Heart right ventricle (tissue), 16 donors: ENCODE data around the gene TET1. TPM values are rescaled to one million over a fixed set of nuclear protein-coding genes. Genes with fewer than 3 reads are reported as not detected.

Experiments used
- ATAC-seq, 8 donors: fragments of 200-7000 bp; cut with Tn5 transposase; one replicate each; pipeline ENCODE4 v1.9.1; 2020; ENCODE audit warnings: mild to moderate bottlenecking in 8 of 8, moderate library complexity in 8 of 8, moderate number of reproducible peaks in 1 of 8
- DNase-seq, 2 donors: peaks; one replicate each; pipeline ENCODE4 v3.0.0-alpha.2; 2020
- H3K27ac ChIP-seq, 10 donors: fragments of 200-600 bp; sonication (generic) in 2 of 10; one replicate each; pipeline versions ENCODE4 v1.5.0 to v1.8.0; 2020 to 2022; ENCODE audit warnings: mild to moderate bottlenecking in 3 of 10
- H3K27me3 ChIP-seq, 7 donors: fragments of 200-600 bp; one replicate each; pipeline ENCODE4 v1.8.0; 2021 to 2022; ENCODE audit warnings: mild to moderate bottlenecking in 2 of 7
- H3K36me3 ChIP-seq, 9 donors: fragments of 200-600 bp; sonication (generic) in 1 of 9; one replicate each; pipeline versions ENCODE4 v1.5.0 to v1.8.0; 2020 to 2022; ENCODE audit warnings: mild to moderate bottlenecking in 2 of 9
- H3K4me1 ChIP-seq, 9 donors: fragments of 200-600 bp; sonication (generic) in 1 of 9; one replicate each; pipeline versions ENCODE4 v1.5.0 to v1.8.0; 2020 to 2022; ENCODE audit warnings: mild to moderate bottlenecking in 4 of 9
- H3K4me3 ChIP-seq, 10 donors: fragments of 200-600 bp; sonication (generic) in 2 of 10; one replicate each; pipeline versions ENCODE4 v1.5.0 to v1.8.0; 2020 to 2022; ENCODE audit warnings: mild to moderate bottlenecking in 7 of 10, moderate library complexity in 2 of 10
- H3K9me3 ChIP-seq, 11 donors: fragments of 200-600 bp in 10 of 11; sonication (generic) in 2 of 11; one replicate each; pipeline versions ENCODE4 v1.5.0 to v1.8.0; 2013 to 2022; ENCODE audit warnings: mild to moderate bottlenecking in 2 of 11, control low read depth in 1 of 11, moderate library complexity in 1 of 11
- CTCF ChIP-seq, 9 donors: fragments of 200-600 bp; sonication (generic) in 2 of 9; IDR thresholded peaks; one replicate each; pipeline versions ENCODE4 v1.5.0 to v1.8.0; 2021 to 2022; ENCODE audit warnings: antibody characterized with exemption in 9 of 9, mild to moderate bottlenecking in 5 of 9, moderate library complexity in 1 of 9
- WGBS, 2 donors: extraction: QIAGEN DNeasy Blood & Tissue Kit; methylation state at CpG; one replicate each; pipeline ENCODE4 v1.1.7; 2013; ENCODE audit warnings: inconsistent platforms in 1 of 2; 5-methylcytosine and 5-hydroxymethylcytosine counted together
- intact Hi-C, 10 donors: fragments of 100-400 bp; cut with DNase I; formaldehyde crosslinking; loops; one replicate each; pipeline versions ENCODE4 v1.11.1 to v1.14.2; 2022
- polyA plus RNA-seq, 2 donors: library from polyadenylated mRNA; stranded (reverse); fragments of 200-250 nt; gene quantifications; one replicate each; pipeline ENCODE4 v1.2.3, GENCODE V29; 2013
- total RNA-seq, 10 donors: library from RNA; stranded (reverse); fragmentation: NEBNext Ultra II Directional in 3 of 10; extraction: Animal tissue kit (Norgen Biotek cat#: 25700) in 3 of 10; gene quantifications; one replicate each; pipeline versions ENCODE4 v1.2.1 to v1.2.4, GENCODE V29; 2021 to 2023
- donor health status: Arrhythmogenic right ventricular cardiomyopathy.
- donor health status: ischemic (EF 13 %, LVEDD 7.1; RV severe dilation, severe dysfunction).
- donor health status: healthy with polysubstance abuse.
- donor health status: DM: no; HTN: yes; CAD: no.
- donor health status: DM: no; HTN: no; CAD: no.
- donor health status: ischemic (EF 25% LVEDD 6.9; RV normal size, moderate dysfunction).
- donor health status: ischemic (EF 25% LVEDD 5.7; RV mildly dilated, moderate dysfunction).
- donor health status: healthy.
- donor health status: DM: yes; HTN: yes; CAD: no.
- donor health status: Ischemic cardiomyopathy.
- donor health status: ischemic (EF 35%, LVEDD 5.7; RV mildly dilated, moderate dysfunction).
- donor health status: nonischemic (EF 11% LVEDD 7.7; RV severe dilation, severe dysfunction).
- donor health status: DM: yes; HTN: yes; CAD: no.
- donor health status: PGD.
- donor health status: ischemic (EF 29% LVEDD 5.4; RV normal size, mild dysfunction).
- donor health status: nonischemic (EF 23%, LVEDD 6.1; RV moderate dilation, normal function).

The TET1 gene
- total and polyA plus RNA-seq, 12 donors: 0.17 to 4.2 (median 3.0) TPM

DNA sequence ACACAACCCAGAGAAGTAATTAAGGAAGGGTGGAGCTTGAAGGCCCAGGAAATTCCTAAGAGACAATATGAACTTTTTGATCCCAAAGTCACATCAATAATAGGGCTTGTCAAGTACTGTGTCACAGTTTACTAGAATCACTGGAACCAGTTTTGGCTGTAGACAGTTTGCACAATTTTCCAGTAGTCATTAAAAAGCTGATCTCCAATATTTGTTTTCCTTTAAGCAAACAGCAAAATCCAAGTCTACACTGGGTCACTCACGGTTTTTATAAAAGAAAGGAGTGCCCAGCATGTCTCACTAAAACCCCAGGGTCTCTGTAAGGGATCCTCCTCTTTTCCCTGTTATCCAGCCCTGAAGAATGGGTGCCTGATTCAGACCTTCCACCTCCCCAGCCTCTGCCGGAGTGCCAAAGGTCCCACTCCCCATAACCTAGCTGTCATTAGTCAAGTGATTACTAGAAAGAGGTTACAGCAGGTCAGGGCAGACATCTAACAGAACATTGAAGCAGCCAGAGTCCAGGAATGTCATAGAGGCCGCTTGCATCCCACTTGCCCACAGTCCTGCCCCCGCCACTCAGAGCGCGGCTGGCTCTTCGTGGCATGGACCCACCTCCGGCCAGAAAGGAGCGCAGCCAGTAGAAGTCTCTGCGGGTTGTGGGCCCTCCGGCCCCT lies 33.4 kb upstream of the TET1 start:
- H3K4me3 ChIP-seq: peak overlapping the region; percentile 48 to 98 (median 87)
- no peaks in the 10 kb centered on the region for H3K9me3 ChIP-seq
- H3K4me1 ChIP-seq: peaks cover 0 to 14% (median 6%) of the 10 kb centered on the region in 9 donors
- peak in 5 of 8 donors; percentile 1 to 81 (median 57) for ATAC-seq
- TF ChIP-seq CTCF (IDR thresholded peaks at IDR 0.05): no peak
- peak overlapping the region; percentile 27 to 98 (median 93) for H3K27ac ChIP-seq
- DNase-seq: no peak
- H3K36me3 ChIP-seq: peaks cover 0 to 26% (median 0%) of the 10 kb centered on the region in 9 donors
- 1% methylated on average over 11 of the region's 11 CpGs for WGBS, 2 donors
- intact Hi-C loops: loop anchor here in 5 of 10 donors (1.0 to 10.0 kb wide), 4 partner anchors 194 to 198 kb away; partner anchors contain the start of gene CCAR1 (in 5 of the 5)
- H3K27me3 ChIP-seq: no peaks in the 10 kb centered on the region

- H3K36me3 ChIP-seq: no peaks in the 10 kb centered on the region
- no peak for TF ChIP-seq CTCF (IDR thresholded peaks at IDR 0.05)
- ATAC-seq (peak in 2 of 8 donors; percentile 41), DNase-seq (no peak)
- no peaks in the 10 kb centered on the region for H3K9me3 ChIP-seq
- 80 to 88% methylated on average over 9 of the region's 9 CpGs for WGBS, 2 donors
- no peak overlapping the region for H3K27ac ChIP-seq
- H3K4me1 ChIP-seq: no peaks in the 10 kb centered on the region
- H3K4me3 ChIP-seq: no peak overlapping the region
- intact Hi-C loops: loop anchor here in 1 of 10 donors (10.0 kb wide), 1 partner anchor 178 kb away; no protein-coding TSS in a partner anchor
- H3K27me3 ChIP-seq: no peaks in the 10 kb centered on the region
Observed at GRCh38 chr10:68536973-68537372, 23.2 kb upstream of the TET1 start.

DNA sequence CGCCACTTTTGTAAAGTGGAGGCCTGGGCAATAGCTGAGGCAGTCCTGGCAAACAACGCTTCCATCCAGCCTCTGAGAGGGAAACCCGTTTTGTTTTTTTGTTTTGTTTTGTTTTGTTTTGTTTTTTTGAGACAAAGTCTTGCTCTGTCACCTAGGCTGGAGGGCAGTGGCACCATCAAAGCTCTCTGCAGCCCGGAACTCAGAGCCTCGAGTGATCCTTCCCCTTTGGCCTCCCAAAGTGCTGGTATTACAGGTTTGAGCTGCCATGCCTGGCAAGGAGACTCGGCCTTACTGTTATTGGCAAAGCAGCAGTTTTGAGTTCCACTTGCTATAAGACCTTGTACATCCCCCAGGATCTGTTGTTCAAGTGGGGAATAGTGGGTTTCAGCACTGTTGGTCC lies 22.3 kb upstream of the TET1 start:
- Histone ChIP-seq H3K4me3 (no peak overlapping the region), H3K27ac (no peak overlapping the region), H3K9me3 (no peaks in the 10 kb centered on the region), H3K36me3 (no peaks in the 10 kb centered on the region), H3K4me1 (no peaks in the 10 kb centered on the region), H3K27me3 (no peaks in the 10 kb centered on the region)
- no peak for TF ChIP-seq CTCF (IDR thresholded peaks at IDR 0.05)
- ATAC-seq (no peak), DNase-seq (no peak)
- intact Hi-C loops: loop anchor here in 1 of 10 donors (10.0 kb wide), 1 partner anchor 177 kb away; no protein-coding TSS in a partner anchor
- WGBS, 2 donors: 80 to 96% methylated on average over 6 of the region's 6 CpGs

DNA sequence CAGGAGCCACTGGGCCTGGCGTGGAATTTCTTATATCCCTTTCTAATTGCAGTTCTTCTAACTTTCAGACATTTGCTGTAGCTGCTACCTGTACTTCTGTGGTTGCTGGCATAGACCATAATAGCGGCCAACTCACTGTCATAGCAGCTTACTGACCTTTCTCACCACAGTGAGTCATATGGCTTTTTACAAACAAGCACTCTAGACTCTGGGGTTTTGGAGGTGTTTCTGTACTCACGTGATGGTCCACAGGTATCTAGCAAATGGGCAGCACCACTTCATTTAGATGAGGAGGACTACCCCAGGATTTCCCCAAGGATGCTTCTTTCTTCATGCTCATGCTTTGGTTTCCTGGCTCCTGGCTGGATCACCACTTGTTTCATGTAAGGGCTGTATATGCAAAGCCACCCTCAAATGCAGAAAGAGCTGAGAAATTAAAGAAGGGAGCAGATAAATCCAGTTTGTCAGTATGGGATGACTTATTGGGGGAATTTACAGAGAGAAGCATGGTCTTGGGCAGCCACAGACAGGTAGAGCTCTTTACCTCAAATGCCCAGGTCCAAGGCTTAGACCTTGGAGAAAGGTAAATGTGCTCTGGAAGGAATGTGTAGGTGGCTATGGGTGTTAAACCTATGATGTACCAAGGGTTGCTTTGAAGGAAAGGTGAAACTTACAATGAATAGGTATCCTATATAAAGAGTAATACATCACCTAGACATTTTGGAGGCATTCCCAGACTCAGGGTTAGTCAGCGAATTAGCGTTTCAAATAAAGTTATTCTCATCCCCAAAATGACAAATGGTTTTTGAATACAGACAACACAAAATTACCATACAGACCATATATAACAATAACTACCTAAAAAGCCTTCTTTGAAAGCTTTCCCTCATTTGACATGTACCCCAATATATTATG lies 16.9 kb upstream of the TET1 start:
- Histone ChIP-seq H3K36me3 (no peaks in the 10 kb centered on the region), H3K9me3 (no peaks in the 10 kb centered on the region), H3K27ac (peak overlapping the region in 2 of 10 donors; percentile 9 to 10), H3K4me3 (no peak overlapping the region), H3K27me3 (no peaks in the 10 kb centered on the region), H3K4me1 (no peaks in the 10 kb centered on the region)
- ATAC-seq (no peak), DNase-seq (no peak)
- TF ChIP-seq CTCF (IDR thresholded peaks at IDR 0.05): no peak
- intact Hi-C loops: no loop called here
- 83 to 85% methylated on average over 5 of the region's 5 CpGs for WGBS, 2 donors
